ENCODE data around the gene INIP.

- TF ChIP-seq EZH2phosphoT487 (IDR thresholded peaks at IDR 0.05; ENCODE audit: low read length) (no peak), EZH2 (optimal IDR thresholded peaks at IDR 0.05; ENCODE audit: low read depth, low read length) (no peak)
- TF ChIP-seq, protein P1, sequence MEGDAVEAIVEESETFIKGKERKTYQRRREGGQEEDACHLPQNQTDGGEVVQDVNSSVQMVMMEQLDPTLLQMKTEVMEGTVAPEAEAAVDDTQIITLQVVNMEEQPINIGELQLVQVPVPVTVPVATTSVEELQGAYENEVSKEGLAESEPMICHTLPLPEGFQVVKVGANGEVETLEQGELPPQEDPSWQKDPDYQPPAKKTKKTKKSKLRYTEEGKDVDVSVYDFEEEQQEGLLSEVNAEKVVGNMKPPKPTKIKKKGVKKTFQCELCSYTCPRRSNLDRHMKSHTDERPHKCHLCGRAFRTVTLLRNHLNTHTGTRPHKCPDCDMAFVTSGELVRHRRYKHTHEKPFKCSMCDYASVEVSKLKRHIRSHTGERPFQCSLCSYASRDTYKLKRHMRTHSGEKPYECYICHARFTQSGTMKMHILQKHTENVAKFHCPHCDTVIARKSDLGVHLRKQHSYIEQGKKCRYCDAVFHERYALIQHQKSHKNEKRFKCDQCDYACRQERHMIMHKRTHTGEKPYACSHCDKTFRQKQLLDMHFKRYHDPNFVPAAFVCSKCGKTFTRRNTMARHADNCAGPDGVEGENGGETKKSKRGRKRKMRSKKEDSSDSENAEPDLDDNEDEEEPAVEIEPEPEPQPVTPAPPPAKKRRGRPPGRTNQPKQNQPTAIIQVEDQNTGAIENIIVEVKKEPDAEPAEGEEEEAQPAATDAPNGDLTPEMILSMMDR (IDR thresholded peaks at IDR 0.05; ENCODE audit: low read length): no peak
Measured at GRCh38 chr9:112696461-112696860, 21.5 kb downstream of the INIP start.

Data from MM.1S (cell line).